K562 (cell line): ENCODE data around the gene CDC42SE2. TPM values are rescaled to one million over a fixed set of nuclear protein-coding genes. Genes with fewer than 3 reads are reported as not detected.

ENCODE experiments used
- ATAC-seq: fragments of 200-7000 bp; cut with Tn5 transposase; 3 replicates; pipeline ENCODE4 v1.9.1; 2020; ENCODE audit warnings: moderate library complexity
- BruUV-seq: library from RNA; stranded (reverse); fragments of 400-500 nt; replicated peaks from 2 replicates; lab custom pipeline; 2021; lab: Mats Ljungman, UMichigan
- CTCF ChIA-PET: fragments of 300-600 bp; formaldehyde crosslinking; extraction: SDS; loops from one replicate; lab custom pipeline; 2021; ENCODE audit warnings: low intra/inter-chr PET ratio; lab: Yijun Ruan, JAX
- POLR2A ChIA-PET: fragments of 300-600, 350-650 bp; sonication (Branson Sonifier 250); formaldehyde crosslinking; extraction: SDS; loops from one replicate; lab custom pipeline; 2021; ENCODE audit warnings: antibody characterized with exemption, inconsistent platforms; lab: Yijun Ruan, JAX
- DNase-seq, 4 experiments: peaks; one replicate each; pipeline versions ENCODE4 v3.0.0 to v3.0.0-alpha.2; 2011 to 2018; ENCODE audit warnings: low spot score in 3 of 4, mixed read lengths in 3 of 4; ENCODE audit errors: extremely low read depth in 1 of 4
- FAIRE-seq: peaks from 2 replicates; lab custom pipeline; 2011; peaks lifted over from hg19 to GRCh38; lab: Jason Lieb, UNC
- H2AFZ ChIP-seq: 2 replicates; pipeline ENCODE4 v1.6.0; 2011; ENCODE audit warnings: low read depth, low read length, control low read depth, inconsistent platforms
- H3K27ac ChIP-seq: fragments of 200-600 bp; 3 replicates; pipeline ENCODE4 v1.8.0; 2011; ENCODE audit warnings: low read depth, mild to moderate bottlenecking, control low read depth, inconsistent platforms, low read length, moderate library complexity, mixed read lengths; ENCODE audit errors: extremely low read depth
- H3K27me3 ChIP-seq, 2 experiments: fragments of 300-600 bp in 1 of 2; 2 replicates in 1 of 2; 3 replicates in 1 of 2; pipeline versions ENCODE4 v1.6.0 to v1.8.0; 2011; ENCODE audit warnings: inconsistent platforms in 2 of 2, low read length in 2 of 2, mild to moderate bottlenecking in 1 of 2, mixed read lengths in 1 of 2, moderate library complexity in 1 of 2; ENCODE audit not compliant: control insufficient read depth in 2 of 2, insufficient read depth in 2 of 2
- H3K36me3 ChIP-seq: fragments of 300-600 bp; 3 replicates; pipeline ENCODE4 v1.8.0; 2011; ENCODE audit warnings: mild to moderate bottlenecking, low read length, inconsistent platforms; ENCODE audit not compliant: control insufficient read depth, insufficient read depth
- H3K4me1 ChIP-seq, 2 experiments: fragments of 200-600 bp in 1 of 2; replicated peaks in 1 of 2; 2 replicates in 1 of 2; 3 replicates in 1 of 2; pipeline versions ENCODE4 v1.5.1 to v1.8.0; 2011; ENCODE audit warnings: inconsistent platforms in 2 of 2, low read length in 2 of 2, mild to moderate bottlenecking in 1 of 2, mixed read lengths in 1 of 2, moderate library complexity in 1 of 2; ENCODE audit not compliant: control insufficient read depth in 2 of 2, insufficient read depth in 2 of 2
- H3K4me2 ChIP-seq: 2 replicates; pipeline ENCODE4 v1.6.1; 2011; ENCODE audit warnings: low read length, control low read depth, inconsistent platforms, mixed read lengths; ENCODE audit not compliant: insufficient read depth
- H3K4me3 ChIP-seq: fragments of 200-600 bp; sonication (generic), shearing (Covaris generic); 2 replicates; pipeline ENCODE4 v1.5.1; 2016; ENCODE audit warnings: control low read depth, inconsistent platforms
- H3K79me2 ChIP-seq: fragments of 200-600 bp; 3 replicates; pipeline ENCODE4 v1.8.0; 2011; ENCODE audit warnings: low read length, inconsistent platforms; ENCODE audit not compliant: control insufficient read depth, insufficient read depth
- H3K9ac ChIP-seq, 2 experiments: 2 replicates each; pipeline versions ENCODE4 v1.6.0 to v1.6.1; 2011; ENCODE audit warnings: low read depth in 2 of 2, low read length in 2 of 2, control low read depth in 1 of 2, inconsistent platforms in 1 of 2, mild to moderate bottlenecking in 1 of 2, mixed read lengths in 1 of 2; ENCODE audit not compliant: insufficient read depth in 1 of 2
- H3K9me1 ChIP-seq: one replicate; pipeline ENCODE4 v1.6.0; 2011; ENCODE audit warnings: inconsistent platforms, mild to moderate bottlenecking, low read length, moderate library complexity; ENCODE audit not compliant: control insufficient read depth, insufficient read depth
- H3K9me3 ChIP-seq: replicated peaks from 2 replicates; pipeline ENCODE4 v1.5.1; 2011; ENCODE audit warnings: low read depth, low read length, inconsistent platforms; ENCODE audit not compliant: control insufficient read depth, insufficient read depth
- H4K20me1 ChIP-seq: replicated peaks from 2 replicates; pipeline ENCODE4 v1.6.1; 2011; ENCODE audit warnings: low read length, inconsistent platforms, mixed read lengths; ENCODE audit not compliant: control insufficient read depth, insufficient read depth
- MGA ChIP-seq: fragments of 450-650 bp; IDR thresholded peaks from 2 replicates; pipeline ENCODE4 v1.6.1; 2016; ENCODE audit warnings: mild to moderate bottlenecking, moderate library complexity
- PATZ1 ChIP-seq: fragments of 250-450 bp; sonication (Bioruptor Pico); IDR thresholded peaks from 2 replicates; pipeline ENCODE4 v1.5.0; 2020; ENCODE audit warnings: mild to moderate bottlenecking, borderline replicate concordance
- SPI1 ChIP-seq: IDR thresholded peaks from 2 replicates; pipeline ENCODE4 v1.6.1; 2011; ENCODE audit warnings: low read depth, low read length, control low read depth, borderline replicate concordance
- SREBF1 ChIP-seq: fragments of 150-350 bp; IDR thresholded peaks from 2 replicates; pipeline ENCODE4 v1.6.1; 2014; ENCODE audit warnings: antibody characterized with exemption, low read depth, low read length, borderline replicate concordance
- TOE1 ChIP-seq, 2 experiments: fragments of 450-650 bp in 1 of 2; sonication (generic) in 1 of 2; formaldehyde crosslinking in 1 of 2; IDR thresholded peaks; 2 replicates each; pipeline versions ENCODE4 v1.7.1 to v1.8.0; 2016 to 2022; ENCODE audit warnings: borderline replicate concordance in 2 of 2, mild to moderate bottlenecking in 2 of 2, antibody characterized with exemption in 1 of 2, inconsistent platforms in 1 of 2, low read depth in 1 of 2, missing genetic modification reagents in 1 of 2, moderate library complexity in 1 of 2
- XRCC3 ChIP-seq: fragments of 450-650 bp; IDR thresholded peaks from 2 replicates; pipeline ENCODE4 v1.6.1; 2017; ENCODE audit warnings: mild to moderate bottlenecking, moderate library complexity
- ZBTB17 ChIP-seq: fragments of 450-650 bp; formaldehyde crosslinking; IDR thresholded peaks from 2 replicates; pipeline ENCODE4 v1.4.0; 2020; ENCODE audit warnings: mild to moderate bottlenecking
- WGBS: fragments of 100-300 bp; shearing (Covaris generic); methylation state at CpG from one replicate; pipeline ENCODE4 v1.1.6; 2016; ENCODE audit warnings: low coverage, mixed read lengths; ENCODE audit not compliant: insufficient coverage; ENCODE audit errors: missing lambda C conversion rate; 5-methylcytosine and 5-hydroxymethylcytosine counted together
- in situ Hi-C: fragments of 300-500 bp; cut with MboI; formaldehyde crosslinking; loops from 4 replicates; pipeline ENCODE4 v1.15.0; 2018; ENCODE audit warnings: inconsistent platforms, mixed read lengths
- intact Hi-C: fragments of 100-400 bp; cut with micrococcal nuclease; formaldehyde crosslinking; loops from 2 replicates; pipeline ENCODE4 v1.14.2; 2022
- polyA plus RNA-seq, 8 experiments: library from polyadenylated mRNA; depleted of rRNA in 4 of 8; stranded (reverse) in 5 of 8; unstranded in 3 of 8; fragments of >200 nt; fragmentation: Nextera tagmentation in 2 of 8; fragmentation: Illumina TruSeq in 1 of 8; extraction: Ambion mirVana in 2 of 8; extraction: Trizol in 1 of 8; gene quantifications; 2 replicates each; pipeline versions ENCODE4 v1.2.1 to v1.2.3, GENCODE V29; 2011 to 2014; ENCODE audit warnings: inconsistent platforms in 1 of 8, missing spikeins in 1 of 8
- total RNA-seq, 7 experiments: library from RNA; depleted of rRNA in 6 of 7; stranded (reverse); fragments of >200 nt in 6 of 7; fragmentation: Illumina TruSeq in 2 of 7; extraction: Trizol in 2 of 7; gene quantifications; 2 replicates each; pipeline versions ENCODE4 v1.2.1 to v1.2.3, GENCODE V29; 2011 to 2021; ENCODE audit warnings: low replicate concordance in 1 of 7

CDC42SE2 gene
- total and polyA plus RNA-seq, 9 of the 15 experiments (the other 6 are each of a cell fraction or from before 2014, with no cell fraction given): 24.8 to 44.3 (median 32.7) TPM

GRCh38 chr5:131296213-131296672, 32.4 kb downstream of the CDC42SE2 start:
- ChIA-PET CTCF (no interaction called here), POLR2A (no interaction called here)
- no peaks in the 10 kb centered on the region for H3K36me3 ChIP-seq
- H3K4me2 ChIP-seq: no peak overlapping the region
- intact Hi-C loops: no loop called here
- no peaks in the 10 kb centered on the region for H4K20me1 ChIP-seq
- WGBS: 75% methylated on average over 2 of the region's 2 CpGs
- H2AFZ ChIP-seq: no peak overlapping the region
- DNase-seq (no peak), FAIRE-seq (no peak), ATAC-seq (no peak)
- in situ Hi-C loops: no loop called here
- no peaks in the 10 kb centered on the region for H3K4me1 ChIP-seq
- BruUV-seq: no TSS peak
- no peaks in the 10 kb centered on the region for H3K27me3 ChIP-seq
- H3K9me1 ChIP-seq: no peaks in the 10 kb centered on the region
- no peak overlapping the region for H3K9ac ChIP-seq
- H3K27ac ChIP-seq: no peak overlapping the region
- H3K4me3 ChIP-seq: no peak overlapping the region
- peaks cover 69% of the 10 kb centered on the region for H3K79me2 ChIP-seq
- H3K9me3 ChIP-seq: 0 out of 2 replicates have a peak, but pooled peaks cover 2% of the 10 kb centered on the region
- TF ChIP-seq ZBTB17: no peak
- no peak for TF ChIP-seq XRCC3
- no peak for TF ChIP-seq SREBF1
- TF ChIP-seq SPI1: no peak
- no peak for TF ChIP-seq PATZ1 (CRISPR knock-in tag)
- no peak for TF ChIP-seq MGA
- no peak for TF ChIP-seq TOE1 (IDR thresholded peaks at IDR 0.05; ENCODE audit: borderline replicate concordance)
- TF ChIP-seq TOE1 (CRISPR knock-in tag; IDR thresholded peaks at IDR 0.05; ENCODE audit: borderline replicate concordance, low read depth): no peak
